ENCODE measurements around the gene ASCL5.

ASCL5 gene

DNA sequence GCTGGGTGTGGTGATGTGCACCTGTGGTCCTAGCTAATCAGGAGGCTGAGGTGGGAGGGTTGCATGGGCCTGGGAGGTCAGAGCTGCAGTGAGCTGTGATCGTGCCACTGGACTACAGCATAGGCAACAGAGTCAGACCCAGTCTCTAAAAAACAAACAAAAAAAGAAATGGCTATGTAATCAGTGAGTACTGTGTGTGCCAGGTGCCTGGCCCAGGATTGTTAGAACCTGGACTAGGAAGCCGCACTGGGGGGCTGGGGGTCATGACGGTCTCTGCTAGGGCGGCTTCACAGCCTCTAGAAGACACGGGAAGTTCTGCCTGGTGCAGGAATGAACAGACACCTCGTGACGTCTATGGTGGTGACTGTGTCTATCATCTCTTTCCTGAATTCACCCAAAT is 18.8 kb upstream of the ASCL5 start:
- no peak overlapping the region for H3K4me3 ChIP-seq (ENCODE audit: low read depth, low read length)
- TF ChIP-seq MYC (IDR thresholded peaks at IDR 0.05; ENCODE audit: low read depth, low read length) = no peak
- TF ChIP-seq, protein P1, sequence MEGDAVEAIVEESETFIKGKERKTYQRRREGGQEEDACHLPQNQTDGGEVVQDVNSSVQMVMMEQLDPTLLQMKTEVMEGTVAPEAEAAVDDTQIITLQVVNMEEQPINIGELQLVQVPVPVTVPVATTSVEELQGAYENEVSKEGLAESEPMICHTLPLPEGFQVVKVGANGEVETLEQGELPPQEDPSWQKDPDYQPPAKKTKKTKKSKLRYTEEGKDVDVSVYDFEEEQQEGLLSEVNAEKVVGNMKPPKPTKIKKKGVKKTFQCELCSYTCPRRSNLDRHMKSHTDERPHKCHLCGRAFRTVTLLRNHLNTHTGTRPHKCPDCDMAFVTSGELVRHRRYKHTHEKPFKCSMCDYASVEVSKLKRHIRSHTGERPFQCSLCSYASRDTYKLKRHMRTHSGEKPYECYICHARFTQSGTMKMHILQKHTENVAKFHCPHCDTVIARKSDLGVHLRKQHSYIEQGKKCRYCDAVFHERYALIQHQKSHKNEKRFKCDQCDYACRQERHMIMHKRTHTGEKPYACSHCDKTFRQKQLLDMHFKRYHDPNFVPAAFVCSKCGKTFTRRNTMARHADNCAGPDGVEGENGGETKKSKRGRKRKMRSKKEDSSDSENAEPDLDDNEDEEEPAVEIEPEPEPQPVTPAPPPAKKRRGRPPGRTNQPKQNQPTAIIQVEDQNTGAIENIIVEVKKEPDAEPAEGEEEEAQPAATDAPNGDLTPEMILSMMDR (IDR thresholded peaks at IDR 0.05; ENCODE audit: low read depth, low read length) = no peak
- DNase-seq (ENCODE audit: low read depth) = no peak

DNA sequence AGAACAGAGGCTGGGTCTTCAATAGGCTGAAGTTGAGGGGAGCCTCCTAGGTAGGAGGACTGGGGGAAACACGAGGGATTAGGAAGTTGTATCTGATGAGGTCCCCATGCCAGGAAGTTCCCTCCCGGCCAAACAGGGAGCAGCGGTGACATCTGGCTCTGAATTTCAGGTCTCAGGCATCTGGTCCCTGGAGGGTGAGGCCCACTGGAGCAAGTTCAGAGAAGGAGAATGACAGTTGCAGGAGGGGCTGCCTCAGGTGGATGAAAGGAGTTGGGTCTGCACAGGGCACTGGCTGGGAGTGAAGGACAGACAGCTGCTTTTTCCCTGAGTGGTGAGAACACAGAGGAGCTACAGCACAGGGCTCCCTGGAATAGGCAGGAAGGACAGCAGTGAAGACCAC is 18.1 kb upstream of the ASCL5 start:
- DNase-seq (ENCODE audit: low read depth) = no peak
- TF ChIP-seq, protein P1 (IDR thresholded peaks at IDR 0.05; ENCODE audit: low read depth, low read length) = no peak
- TF ChIP-seq, protein P2, sequence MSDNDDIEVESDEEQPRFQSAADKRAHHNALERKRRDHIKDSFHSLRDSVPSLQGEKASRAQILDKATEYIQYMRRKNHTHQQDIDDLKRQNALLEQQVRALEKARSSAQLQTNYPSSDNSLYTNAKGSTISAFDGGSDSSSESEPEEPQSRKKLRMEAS (IDR thresholded peaks at IDR 0.05; ENCODE audit: low read depth, low read length) = no peak
- TF ChIP-seq POLR2A (IDR thresholded peaks at IDR 0.05; ENCODE audit: extremely low read depth, insufficient read length) (no peak), MYC (IDR thresholded peaks at IDR 0.05; ENCODE audit: low read depth, low read length) (no peak)

DNA sequence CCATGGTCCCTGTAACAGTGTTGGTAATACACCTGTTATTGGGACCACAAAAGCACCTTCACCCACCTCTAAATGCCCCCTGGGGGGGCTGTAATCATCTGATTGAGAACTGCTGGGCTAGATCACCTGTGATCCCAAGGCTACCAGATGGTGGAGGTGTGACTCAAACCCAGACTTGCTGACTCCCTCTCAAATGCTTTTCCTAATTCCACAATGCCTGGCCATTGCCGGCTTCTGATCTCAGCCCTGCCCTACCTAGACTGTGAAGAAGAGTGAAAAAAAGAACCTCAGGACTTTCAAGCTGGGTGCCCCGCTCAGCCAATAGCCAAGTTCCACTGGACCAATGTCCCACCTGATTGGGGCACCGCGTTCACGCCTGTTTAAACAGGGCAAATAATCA is 17.7 kb upstream of the ASCL5 start:
- DNase-seq (ENCODE audit: low read depth) = no peak
- TF ChIP-seq POLR2A (IDR thresholded peaks at IDR 0.05; ENCODE audit: extremely low read depth, insufficient read length) = no peak
- TF ChIP-seq, protein P1 (IDR thresholded peaks at IDR 0.05; ENCODE audit: low read depth, low read length) = no peak
- TF ChIP-seq MYC (IDR thresholded peaks at IDR 0.05; ENCODE audit: low read depth, low read length) = no peak
- TF ChIP-seq, protein P2 (IDR thresholded peaks at IDR 0.05; ENCODE audit: low read depth, low read length) = no peak
- H3K4me3 ChIP-seq (ENCODE audit: low read depth, low read length) = no peak overlapping the region

More for the DNA sequence above, 18.1 kb upstream of the ASCL5 start:
- H3K4me3 ChIP-seq (ENCODE audit: low read depth, low read length) = no peak overlapping the region

DNA sequence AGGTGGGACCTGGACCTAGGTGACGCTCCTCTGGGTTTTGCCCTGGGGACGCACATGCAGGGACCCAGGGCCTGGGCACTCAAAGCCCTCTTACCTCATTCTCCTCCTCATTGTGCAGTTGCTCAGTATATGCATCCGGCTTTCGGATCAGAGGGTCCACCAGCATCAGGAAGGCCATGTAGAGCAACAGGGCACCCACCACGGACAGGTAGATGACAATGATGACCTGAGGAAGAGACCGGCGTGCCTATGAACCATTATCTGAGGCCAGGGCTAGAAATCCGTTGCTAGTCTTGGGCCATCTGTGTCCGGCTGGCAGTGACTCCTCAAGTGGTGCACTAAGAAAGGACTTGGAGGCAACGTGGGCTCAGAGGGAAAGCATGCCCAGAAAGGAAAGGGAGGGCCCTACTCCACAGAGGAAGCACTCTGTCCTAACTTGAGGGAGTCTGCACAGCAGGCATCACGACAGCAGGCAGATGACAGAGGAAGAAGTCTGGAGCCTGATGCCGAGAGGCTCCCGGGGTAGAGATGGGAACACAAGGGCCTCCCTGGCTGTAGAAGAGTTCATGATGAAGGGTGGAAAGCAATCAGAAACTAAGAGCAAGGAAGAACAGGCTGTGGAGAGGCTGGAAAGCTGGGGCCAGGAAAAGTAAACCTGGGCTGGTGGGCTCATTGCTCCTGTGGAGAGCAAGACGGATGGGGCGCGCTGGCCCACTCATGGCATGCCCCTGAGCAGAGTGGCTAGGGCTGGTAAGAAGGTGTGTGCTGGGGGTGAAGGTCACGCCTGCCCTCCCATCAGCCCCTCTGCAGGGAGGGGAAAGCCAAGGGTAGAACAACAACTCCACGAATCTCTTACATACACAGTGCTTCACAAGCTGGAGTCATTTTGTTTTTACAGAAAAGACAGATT is 17.0 kb upstream of the ASCL5 start:
- H3K4me3 ChIP-seq (ENCODE audit: low read depth, low read length) = no peak overlapping the region
- no peak for DNase-seq (ENCODE audit: low read depth)
- TF ChIP-seq, protein P1 (IDR thresholded peaks at IDR 0.05; ENCODE audit: low read depth, low read length) = no peak
- TF ChIP-seq, protein P2 (IDR thresholded peaks at IDR 0.05; ENCODE audit: low read depth, low read length) = no peak

DNA sequence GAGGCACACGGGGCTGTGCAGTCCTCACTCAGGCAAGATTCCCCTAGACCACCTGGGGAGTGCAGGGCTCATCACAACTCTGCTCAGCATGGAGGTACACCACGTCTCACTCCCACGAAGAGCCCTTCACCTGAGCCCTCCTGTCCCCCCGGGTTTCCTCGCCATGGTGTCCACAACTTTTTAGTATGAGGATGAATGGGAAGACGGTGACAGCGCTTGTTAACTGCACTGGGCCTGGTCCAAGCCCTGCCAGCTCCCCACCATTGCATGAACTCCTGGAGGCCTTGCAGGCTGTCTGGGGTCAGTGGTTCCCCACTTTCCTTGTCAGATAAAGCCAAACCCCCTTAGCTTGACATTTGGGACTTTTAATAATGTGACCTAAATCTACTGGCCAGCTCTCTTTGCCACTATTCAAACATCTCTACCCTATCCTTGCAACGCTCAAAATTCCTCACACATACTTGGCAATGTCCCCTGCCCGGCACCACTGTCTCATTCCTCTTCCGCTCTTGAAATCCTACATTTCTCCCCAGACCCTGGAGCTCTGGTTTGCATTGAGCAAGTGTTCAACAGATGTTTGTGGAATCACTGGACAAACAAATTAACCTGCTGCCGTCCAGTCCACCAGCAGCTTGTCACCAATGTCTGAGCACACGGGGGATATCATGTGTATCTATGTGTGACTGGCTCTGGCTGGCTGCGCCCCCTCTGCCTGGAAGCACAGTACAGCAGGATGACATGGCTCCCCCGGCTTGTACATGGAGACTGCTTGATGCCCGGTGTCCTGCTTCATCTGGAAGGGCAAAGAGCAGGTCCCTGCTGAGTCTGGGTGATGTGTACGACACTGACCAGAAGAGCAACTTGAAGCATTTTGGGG is 16.1 kb upstream of the ASCL5 start:
- H3K4me3 ChIP-seq (ENCODE audit: low read depth, low read length) = no peak overlapping the region
- DNase-seq (ENCODE audit: low read depth) = no peak
- TF ChIP-seq MYC (IDR thresholded peaks at IDR 0.05; ENCODE audit: low read depth, low read length) (no peak), POLR2A (IDR thresholded peaks at IDR 0.05; ENCODE audit: extremely low read depth, insufficient read length) (no peak)
- TF ChIP-seq, protein P1 (IDR thresholded peaks at IDR 0.05; ENCODE audit: low read depth, low read length) = no peak
- TF ChIP-seq, protein P2 (IDR thresholded peaks at IDR 0.05; ENCODE audit: low read depth, low read length) = no peak

All from NB4 (cell line).